ENCODE measurements around the gene SEL1L3.

GRCh38 chr4:25856756-25857155 lies 6.0 kb downstream of the SEL1L3 start:
- TF ChIP-seq, protein P1, sequence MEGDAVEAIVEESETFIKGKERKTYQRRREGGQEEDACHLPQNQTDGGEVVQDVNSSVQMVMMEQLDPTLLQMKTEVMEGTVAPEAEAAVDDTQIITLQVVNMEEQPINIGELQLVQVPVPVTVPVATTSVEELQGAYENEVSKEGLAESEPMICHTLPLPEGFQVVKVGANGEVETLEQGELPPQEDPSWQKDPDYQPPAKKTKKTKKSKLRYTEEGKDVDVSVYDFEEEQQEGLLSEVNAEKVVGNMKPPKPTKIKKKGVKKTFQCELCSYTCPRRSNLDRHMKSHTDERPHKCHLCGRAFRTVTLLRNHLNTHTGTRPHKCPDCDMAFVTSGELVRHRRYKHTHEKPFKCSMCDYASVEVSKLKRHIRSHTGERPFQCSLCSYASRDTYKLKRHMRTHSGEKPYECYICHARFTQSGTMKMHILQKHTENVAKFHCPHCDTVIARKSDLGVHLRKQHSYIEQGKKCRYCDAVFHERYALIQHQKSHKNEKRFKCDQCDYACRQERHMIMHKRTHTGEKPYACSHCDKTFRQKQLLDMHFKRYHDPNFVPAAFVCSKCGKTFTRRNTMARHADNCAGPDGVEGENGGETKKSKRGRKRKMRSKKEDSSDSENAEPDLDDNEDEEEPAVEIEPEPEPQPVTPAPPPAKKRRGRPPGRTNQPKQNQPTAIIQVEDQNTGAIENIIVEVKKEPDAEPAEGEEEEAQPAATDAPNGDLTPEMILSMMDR (IDR thresholded peaks at IDR 0.05): no peak
- no peak for TF ChIP-seq POLR2A (IDR thresholded peaks at IDR 0.05)
